Measurements from ENCODE around the gene EXOC4.

DNA sequence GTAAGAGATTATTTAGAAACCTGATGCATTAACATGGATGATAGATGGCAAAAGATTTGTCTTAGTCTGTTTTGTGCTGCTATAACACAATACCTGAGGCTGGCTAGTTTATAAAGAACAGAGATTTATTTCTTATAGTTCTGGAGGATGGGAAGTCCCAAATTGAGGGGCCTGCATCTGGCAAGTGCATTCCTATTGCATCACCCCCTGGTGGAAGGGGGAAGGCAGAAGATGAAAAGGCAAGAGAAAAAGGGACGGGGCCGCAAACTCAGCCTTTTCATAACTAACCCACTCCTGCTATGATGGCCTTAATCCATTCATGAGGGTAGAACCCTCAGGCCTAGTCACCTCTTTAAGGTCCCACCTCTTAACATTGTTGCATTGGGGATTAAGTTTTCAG, 720.8 kb downstream of the EXOC4 start:
- no peak for TF ChIP-seq EP300 (IDR thresholded peaks at IDR 0.05; ENCODE audit: borderline replicate concordance in 1 of 2, low read depth in 2 of 2, low read length in 2 of 2)
- no peak for TF ChIP-seq E2F6 (IDR thresholded peaks at IDR 0.05)
- TF ChIP-seq CTCF (IDR thresholded peaks at IDR 0.05; ENCODE audit: control extremely low read depth in 1 of 3, insufficient read depth in 1 of 3, low read depth in 1 of 3, low read length in 3 of 3), result peak in 1 of 3 experiments; percentile 15; a peak in 1 of 4 replicates
- TF ChIP-seq EZH2 (IDR thresholded peaks at IDR 0.05; ENCODE audit: low read depth, low read length, severe bottlenecking), result no peak
- TF ChIP-seq CEBPB (IDR thresholded peaks at IDR 0.05; ENCODE audit: low read depth, low read length), result peak; percentile 76; the same call in 1 of the 2 replicates
- TF ChIP-seq, protein P1, sequence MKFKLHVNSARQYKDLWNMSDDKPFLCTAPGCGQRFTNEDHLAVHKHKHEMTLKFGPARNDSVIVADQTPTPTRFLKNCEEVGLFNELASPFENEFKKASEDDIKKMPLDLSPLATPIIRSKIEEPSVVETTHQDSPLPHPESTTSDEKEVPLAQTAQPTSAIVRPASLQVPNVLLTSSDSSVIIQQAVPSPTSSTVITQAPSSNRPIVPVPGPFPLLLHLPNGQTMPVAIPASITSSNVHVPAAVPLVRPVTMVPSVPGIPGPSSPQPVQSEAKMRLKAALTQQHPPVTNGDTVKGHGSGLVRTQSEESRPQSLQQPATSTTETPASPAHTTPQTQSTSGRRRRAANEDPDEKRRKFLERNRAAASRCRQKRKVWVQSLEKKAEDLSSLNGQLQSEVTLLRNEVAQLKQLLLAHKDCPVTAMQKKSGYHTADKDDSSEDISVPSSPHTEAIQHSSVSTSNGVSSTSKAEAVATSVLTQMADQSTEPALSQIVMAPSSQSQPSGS (IDR thresholded peaks at IDR 0.05; ENCODE audit: low read length), result no peak
- no peak for TF ChIP-seq EGR1 (IDR thresholded peaks at IDR 0.05; ENCODE audit: borderline replicate concordance, low read depth, low read length)
- TF ChIP-seq ZNF274 (IDR thresholded peaks at IDR 0.05; ENCODE audit: borderline replicate concordance, extremely low read depth, low read length), result no peak
- no peak for TF ChIP-seq TCF12 (IDR thresholded peaks at IDR 0.05; ENCODE audit: low read depth, low read length)
